Psoas muscle (tissue), 8 donors: Measurements from ENCODE around the gene SDSL. TPM values are rescaled to one million over a fixed set of nuclear protein-coding genes. Genes with fewer than 3 reads are reported as not detected.

Experiments used
- ATAC-seq, 4 donors: fragments of 200-7000 bp; cut with Tn5 transposase; one replicate each; pipeline ENCODE4 v1.9.1; 2020; ENCODE audit warnings: moderate library complexity in 3 of 4, mild to moderate bottlenecking in 2 of 4
- DNase-seq, 2 donors: peaks; one replicate each; pipeline ENCODE4 v3.0.0-alpha.2; 2020
- H3K27ac ChIP-seq: fragments of 200-600 bp; one replicate; pipeline ENCODE4 v1.8.0; 2022
- H3K27me3 ChIP-seq, 3 donors: fragments of 200-600 bp in 1 of 3; one replicate each; pipeline versions ENCODE4 v1.6.1 to v1.8.0; 2013 to 2022; ENCODE audit warnings: low read length in 2 of 3, mild to moderate bottlenecking in 2 of 3, moderate library complexity in 1 of 3; ENCODE audit not compliant: insufficient read depth in 3 of 3
- H3K36me3 ChIP-seq, 2 donors: fragments of 200-600 bp in 1 of 2; one replicate each; pipeline versions ENCODE4 v1.6.1 to v1.8.0; 2013 to 2022; ENCODE audit warnings: low read depth in 1 of 2, mild to moderate bottlenecking in 1 of 2, moderate library complexity in 1 of 2; ENCODE audit not compliant: insufficient read depth in 1 of 2
- H3K4me1 ChIP-seq: fragments of 200-600 bp; one replicate; pipeline ENCODE4 v1.8.0; 2022
- H3K4me3 ChIP-seq: fragments of 200-600 bp; one replicate; pipeline ENCODE4 v1.8.0; 2022; ENCODE audit warnings: mild to moderate bottlenecking
- H3K9me3 ChIP-seq: fragments of 200-600 bp; one replicate; pipeline ENCODE4 v1.8.0; 2022
- WGBS, 3 donors: extraction: QIAGEN DNeasy Blood & Tissue Kit; methylation state at CpG; one replicate each; pipeline versions ENCODE4 v1.1.6 to v1.1.7; 2013; 5-methylcytosine and 5-hydroxymethylcytosine counted together
- intact Hi-C, 2 donors: fragments of 100-400 bp; cut with DNase I; formaldehyde crosslinking; loops; one replicate each; pipeline versions ENCODE4 v1.11.0 to v1.14.2; 2022
- polyA plus RNA-seq, 3 donors: library from polyadenylated mRNA; stranded (reverse); fragments of 200-250 nt; gene quantifications; one replicate each; pipeline ENCODE4 v1.2.3, GENCODE V29; 2013
- total RNA-seq, 4 donors: library from RNA; stranded (reverse); fragmentation: NEBNext Ultra II Directional in 2 of 4; extraction: Animal tissue kit (Norgen Biotek cat#: 25700) in 2 of 4; gene quantifications; one replicate each; pipeline versions ENCODE4 v1.2.1 to v1.2.4, GENCODE V29; 2021 to 2023
- TF ChIP-seq, protein P1 (sequence below): fragments of 200-600 bp; IDR thresholded peaks from one replicate; pipeline ENCODE4 v1.8.0; 2022; ENCODE audit warnings: antibody characterized with exemption
- donor health status: healthy with polysubstance abuse.
- donor health status: DM: no; HTN: no; CAD: no; lungs with moderate emphysema.
- donor health status: Bipolar disorder and iron deficiency.
- donor health status: healthy.
- donor health status: DM: yes; HTN: yes; CAD: no.
- donor health status: DM: no; HTN: no; CAD: no.
- donor health status: DM: no; HTN: no; CAD: no.
- donor health status: DM: yes; HTN: yes; CAD: no.

The SDSL gene
- total and polyA plus RNA-seq, 7 donors, result 0.48 to 6.0 (median 0.97) TPM

DNA sequence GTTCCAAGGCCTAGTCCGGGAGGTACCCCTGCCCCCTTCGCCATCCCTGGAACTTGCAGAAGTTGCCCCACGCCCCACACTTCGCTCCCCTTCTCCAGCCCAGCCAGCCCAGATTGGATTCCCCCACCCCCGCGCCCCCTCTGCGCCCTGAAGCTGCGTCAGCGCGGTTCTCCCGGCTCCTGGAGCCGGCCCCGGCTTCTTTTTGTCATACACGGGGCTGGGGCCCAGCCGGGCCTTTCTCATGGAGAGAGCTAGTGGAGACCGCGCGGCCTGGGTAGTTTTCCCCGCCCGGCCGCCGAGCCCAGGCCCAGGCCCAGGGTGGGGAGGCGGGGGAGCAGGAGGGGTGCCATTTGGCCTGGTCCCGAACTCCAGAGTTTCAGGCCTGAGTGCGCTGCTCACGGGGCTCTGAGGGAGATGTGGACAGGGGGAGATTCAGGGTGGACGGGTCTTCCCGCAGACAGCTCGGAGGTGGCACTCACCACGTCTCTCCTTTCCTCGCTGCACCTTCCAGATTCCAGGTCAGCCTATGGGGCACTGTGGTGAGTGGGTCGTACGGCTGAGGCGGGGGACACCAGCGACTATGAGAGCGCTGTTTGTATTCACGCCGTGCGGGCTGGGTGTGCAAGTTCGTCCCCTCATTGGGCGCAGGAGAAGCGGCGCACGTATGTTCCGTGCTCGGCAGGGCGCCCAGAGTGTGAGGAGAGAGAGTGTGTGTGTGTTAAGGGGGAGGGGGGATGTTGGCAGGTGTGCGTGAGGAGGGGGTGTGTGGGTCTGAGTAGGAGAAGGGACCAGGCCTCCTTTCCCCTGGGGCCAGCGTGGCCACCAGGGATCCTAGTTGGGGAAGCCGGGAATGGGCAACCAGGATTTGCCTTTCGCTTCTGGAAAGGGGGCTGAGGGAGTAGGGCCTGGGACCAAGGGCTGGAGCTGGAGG, 50.3 kb downstream of the SDSL start:
- WGBS, 3 donors, result 1 to 3% (median 1%) methylated on average over 49 to 51 of the region's 51 CpGs
- Histone ChIP-seq H3K36me3 (no peaks in the 10 kb centered on the region), H3K4me1 (no peaks in the 10 kb centered on the region), H3K27ac (no peak overlapping the region), H3K9me3 (no peaks in the 10 kb centered on the region), H3K27me3 (peaks cover 6 to 96% (median 44%) of the 10 kb centered on the region in 3 donors), H3K4me3 (no peak overlapping the region)
- intact Hi-C loops, result no loop called here
- TF ChIP-seq, protein P1, sequence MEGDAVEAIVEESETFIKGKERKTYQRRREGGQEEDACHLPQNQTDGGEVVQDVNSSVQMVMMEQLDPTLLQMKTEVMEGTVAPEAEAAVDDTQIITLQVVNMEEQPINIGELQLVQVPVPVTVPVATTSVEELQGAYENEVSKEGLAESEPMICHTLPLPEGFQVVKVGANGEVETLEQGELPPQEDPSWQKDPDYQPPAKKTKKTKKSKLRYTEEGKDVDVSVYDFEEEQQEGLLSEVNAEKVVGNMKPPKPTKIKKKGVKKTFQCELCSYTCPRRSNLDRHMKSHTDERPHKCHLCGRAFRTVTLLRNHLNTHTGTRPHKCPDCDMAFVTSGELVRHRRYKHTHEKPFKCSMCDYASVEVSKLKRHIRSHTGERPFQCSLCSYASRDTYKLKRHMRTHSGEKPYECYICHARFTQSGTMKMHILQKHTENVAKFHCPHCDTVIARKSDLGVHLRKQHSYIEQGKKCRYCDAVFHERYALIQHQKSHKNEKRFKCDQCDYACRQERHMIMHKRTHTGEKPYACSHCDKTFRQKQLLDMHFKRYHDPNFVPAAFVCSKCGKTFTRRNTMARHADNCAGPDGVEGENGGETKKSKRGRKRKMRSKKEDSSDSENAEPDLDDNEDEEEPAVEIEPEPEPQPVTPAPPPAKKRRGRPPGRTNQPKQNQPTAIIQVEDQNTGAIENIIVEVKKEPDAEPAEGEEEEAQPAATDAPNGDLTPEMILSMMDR, result no peak
- no peak for DNase-seq
- ATAC-seq, result no peak

DNA sequence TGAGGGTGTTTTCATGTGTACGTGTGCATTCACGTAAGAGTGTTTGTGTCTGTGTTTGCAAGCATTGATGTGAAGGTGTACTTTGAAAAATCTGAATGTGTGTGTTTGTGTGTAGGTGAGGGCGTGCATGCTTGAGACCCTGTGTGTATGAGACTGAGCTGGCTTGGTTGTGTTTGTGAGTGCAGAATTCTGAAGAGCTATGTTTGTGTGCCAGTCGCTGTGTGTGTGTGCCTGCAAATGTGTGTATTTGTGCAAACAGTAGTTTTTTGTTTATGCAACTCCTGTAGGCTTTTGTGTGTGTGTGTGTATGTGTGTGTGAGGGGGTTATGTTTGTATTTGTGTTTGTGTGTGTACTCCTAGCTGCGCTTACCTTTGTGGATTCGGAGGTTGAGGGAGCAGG, 51.2 kb downstream of the SDSL start:
- H3K36me3 ChIP-seq, result no peaks in the 10 kb centered on the region
- TF ChIP-seq, protein P1, result no peak
- 7 to 14% (median 10%) methylated on average over 6 of the region's 6 CpGs for WGBS, 3 donors
- DNase-seq (no peak), ATAC-seq (no peak)
- intact Hi-C loops, result no loop called here
- H3K9me3 ChIP-seq, result no peaks in the 10 kb centered on the region
- peaks cover 6 to 96% (median 44%) of the 10 kb centered on the region in 3 donors for H3K27me3 ChIP-seq
- H3K4me1 ChIP-seq, result no peaks in the 10 kb centered on the region
- H3K27ac ChIP-seq, result no peak overlapping the region
- H3K4me3 ChIP-seq, result no peak overlapping the region

DNA sequence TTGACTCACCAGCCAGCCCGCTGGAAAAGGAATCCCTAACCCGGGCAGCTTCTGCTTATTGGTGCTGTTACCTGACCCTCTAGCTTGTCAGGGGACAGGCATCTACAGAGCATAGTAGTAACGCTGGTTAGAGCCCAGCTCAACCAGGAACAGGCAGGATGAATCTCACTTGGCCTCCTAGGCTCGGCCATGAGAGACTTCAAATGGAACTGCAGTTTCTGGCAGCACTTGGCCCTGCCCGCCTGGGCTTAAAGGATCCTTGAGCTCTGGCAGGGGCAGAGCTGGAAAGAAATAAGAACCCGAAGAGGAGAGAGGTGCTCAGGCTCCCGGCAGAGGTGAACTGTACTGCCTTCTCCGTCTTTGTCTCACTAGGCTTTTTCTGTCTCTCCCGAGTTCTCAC, 51.8 kb downstream of the SDSL start:
- Histone ChIP-seq H3K27ac (no peak overlapping the region), H3K9me3 (no peaks in the 10 kb centered on the region), H3K4me1 (no peaks in the 10 kb centered on the region), H3K4me3 (no peak overlapping the region), H3K36me3 (no peaks in the 10 kb centered on the region), H3K27me3 (peaks cover 3 to 96% (median 45%) of the 10 kb centered on the region in 3 donors)
- 0 to 2% (median 1%) methylated on average over 9 of the region's 9 CpGs for WGBS, 3 donors
- TF ChIP-seq, protein P1, result no peak
- ATAC-seq (no peak), DNase-seq (no peak)
- intact Hi-C loops, result no loop called here

DNA sequence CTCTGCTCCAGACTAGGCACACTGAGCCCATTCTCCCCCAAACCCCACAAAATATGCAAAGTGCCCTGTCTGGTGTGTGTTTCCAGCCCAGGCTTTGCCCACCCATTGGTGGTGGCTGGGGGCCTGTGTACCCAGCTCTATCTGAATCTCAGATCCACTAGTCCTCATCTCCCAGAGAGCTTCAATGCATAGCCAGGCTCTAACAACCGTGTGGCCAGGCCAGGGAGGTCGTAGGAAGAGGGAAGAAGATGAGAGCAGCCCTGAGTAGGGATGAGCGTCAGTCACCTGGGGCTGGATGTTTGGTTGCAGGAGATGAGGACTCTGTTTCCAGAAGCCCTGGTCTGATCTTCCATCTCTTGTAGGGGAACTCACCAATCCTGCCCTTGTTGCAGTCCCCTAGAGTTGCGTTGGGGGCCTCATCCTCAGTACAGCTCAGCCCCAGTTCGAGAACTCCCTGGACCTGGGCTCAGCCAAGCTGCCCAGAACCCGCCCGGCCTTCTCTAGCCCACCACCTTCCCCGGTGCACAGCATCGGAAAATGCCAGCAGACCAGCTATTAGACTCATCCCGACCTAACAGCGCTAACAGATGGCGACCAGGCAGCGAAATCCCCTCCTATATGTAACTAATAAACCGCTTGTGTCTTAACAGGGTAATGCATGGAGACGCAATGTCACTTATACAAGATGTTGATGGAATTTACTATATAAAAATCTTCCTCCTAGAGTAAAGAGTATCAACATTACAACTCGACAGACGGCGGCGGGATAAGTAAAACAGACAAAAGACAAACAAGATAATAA, 52.7 kb downstream of the SDSL start:
- Histone ChIP-seq H3K9me3 (no peaks in the 10 kb centered on the region), H3K4me3 (no peak overlapping the region), H3K4me1 (no peaks in the 10 kb centered on the region), H3K27ac (no peak overlapping the region), H3K27me3 (peaks cover 3 to 96% (median 47%) of the 10 kb centered on the region in 3 donors), H3K36me3 (no peaks in the 10 kb centered on the region)
- TF ChIP-seq, protein P1, result no peak
- intact Hi-C loops, result no loop called here
- 2 to 3% (median 2%) methylated on average over 19 of the region's 19 CpGs for WGBS, 3 donors
- ATAC-seq (no peak), DNase-seq (no peak)
